Keratinocyte (primary cell): ENCODE data around the gene RAB3A.

Experiments used
- CTCF ChIP-seq, 3 experiments: IDR thresholded peaks in 1 of 3; conservative IDR thresholded peaks in 1 of 3; optimal IDR thresholded peaks in 1 of 3; 2 replicates in 2 of 3; 3 replicates in 1 of 3; pipeline versions ENCODE3 to v1.5.1; 2011; ENCODE audit warnings: low read length in 3 of 3, mild to moderate bottlenecking in 3 of 3, moderate library complexity in 2 of 3, control low read depth in 1 of 3, inconsistent platforms in 1 of 3; ENCODE audit not compliant: insufficient read depth in 2 of 3; ENCODE audit errors: extremely low read depth in 1 of 3
- EZH2 ChIP-seq: IDR thresholded peaks from one replicate; pipeline ENCODE4 v1.6.1; 2012; ENCODE audit warnings: inconsistent platforms, mild to moderate bottlenecking, low read length, moderate library complexity

- TF ChIP-seq CTCF (optimal IDR thresholded peaks at IDR 0.05 in 1 of 3, IDR thresholded peaks at IDR 0.05 in 1 of 3, conservative IDR thresholded peaks at IDR 0.05 in 1 of 3; ENCODE audit: extremely low read depth in 1 of 3, insufficient read depth in 2 of 3, low read length in 3 of 3) (peak in 2 of 3 experiments; percentile 32 to 79), EZH2 (no peak)
Measured at GRCh38 chr19:18160971-18161635, 42.7 kb downstream of the RAB3A start.
